DMS53 treated with DMSO at 0.1 percent for 48 hours (cell line): ENCODE measurements around the gene RYR1.
"Not testable (repeated sequence)": the region's sequence is repeated elsewhere in the genome, so short reads cannot be mapped to it uniquely, and the experiment has no call there.

ENCODE experiments used
- DNase-seq: peaks from one replicate; lab custom pipeline; 2025; ENCODE audit not compliant: unreplicated experiment; lab: John Stamatoyannopoulos, UW

RYR1 gene

DNA sequence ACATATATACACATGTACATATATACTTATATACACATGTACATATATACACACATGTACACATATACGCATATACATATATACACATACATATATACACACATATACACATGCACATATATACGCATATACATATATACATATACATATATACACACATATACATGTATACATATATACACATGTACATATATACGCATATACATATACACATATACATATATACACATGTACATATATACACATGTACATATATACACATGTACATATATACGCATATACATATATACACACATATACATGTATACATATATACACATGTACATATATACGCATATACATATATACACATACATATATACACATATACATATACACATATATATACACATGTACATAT is 169.4 kb downstream of the RYR1 start:
- not testable (repeated sequence) for DNase-seq

- no peak for DNase-seq
Observed at GRCh38 chr19:38606131-38606530, 172.6 kb downstream of the RYR1 start.

DNA sequence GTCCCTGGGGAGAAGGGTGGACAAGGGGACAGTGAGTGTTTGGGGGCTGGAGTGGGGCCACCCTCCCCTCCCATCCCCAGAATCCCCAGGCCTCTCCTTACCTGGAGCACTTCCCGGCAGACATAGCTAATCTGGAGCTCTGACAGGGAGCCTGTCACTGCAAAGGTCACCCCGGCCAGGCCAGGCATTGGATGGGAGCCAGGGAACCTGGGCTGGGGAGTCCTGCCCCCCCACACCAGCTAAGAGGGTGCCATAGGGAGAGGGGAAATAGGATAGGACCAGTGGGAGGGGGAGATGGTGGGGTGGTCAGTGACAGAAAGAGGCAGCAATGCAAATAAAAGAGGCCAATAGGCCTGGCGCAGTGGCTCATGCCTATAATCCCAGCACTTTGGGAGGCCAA is 180.8 kb downstream of the RYR1 start:
- no peak for DNase-seq

DNA sequence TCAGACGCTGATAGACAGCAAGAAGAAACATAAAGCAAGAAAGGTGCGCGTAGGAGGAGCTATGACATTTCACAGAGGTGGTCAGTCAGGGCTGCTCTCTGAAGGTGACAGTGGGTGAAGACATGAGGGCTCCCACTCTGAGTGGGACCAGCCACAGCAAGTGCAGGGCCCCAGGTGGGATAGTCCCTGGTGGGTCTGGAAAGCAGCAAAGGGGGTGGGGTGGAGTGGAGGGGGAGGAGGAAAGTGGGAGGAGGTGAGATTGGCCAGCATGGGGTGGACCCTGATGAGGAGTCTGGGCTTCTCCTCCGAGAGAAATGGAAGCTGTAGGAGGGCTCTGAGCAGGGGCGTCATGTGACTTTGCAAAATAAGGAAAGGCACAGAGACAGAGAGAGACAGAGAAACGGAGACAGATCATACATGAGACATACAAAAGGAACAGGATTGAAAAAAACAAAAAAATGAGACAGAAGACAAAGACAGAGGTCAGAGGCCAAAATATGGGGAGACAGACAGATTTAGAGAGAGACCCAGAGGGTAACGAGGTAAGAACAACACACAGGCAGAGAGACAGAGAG is 181.6 kb downstream of the RYR1 start:
- DNase-seq = no peak

DNA sequence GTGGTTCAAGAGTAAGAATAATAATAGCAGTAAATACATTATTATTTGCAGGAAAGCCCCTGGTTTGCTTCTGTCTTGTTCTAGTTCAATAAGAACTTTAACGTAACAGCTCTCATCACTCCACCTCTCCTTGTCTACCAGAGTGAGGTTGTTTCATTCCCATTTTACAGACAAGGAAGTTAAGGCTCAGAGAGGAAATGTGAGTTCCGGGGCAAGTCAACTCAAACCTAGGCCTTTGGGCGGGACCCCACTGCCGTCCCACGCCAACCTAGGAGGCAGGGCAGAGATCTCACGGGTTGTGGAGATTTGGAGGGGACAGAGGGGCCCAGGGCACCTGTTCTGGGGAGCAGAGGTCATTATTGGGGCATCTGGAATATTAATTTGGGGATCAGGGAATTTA is 182.8 kb downstream of the RYR1 start:
- no peak for DNase-seq

- no peak for DNase-seq
Observed at GRCh38 chr19:38617283-38617763, 183.8 kb downstream of the RYR1 start.

DNA sequence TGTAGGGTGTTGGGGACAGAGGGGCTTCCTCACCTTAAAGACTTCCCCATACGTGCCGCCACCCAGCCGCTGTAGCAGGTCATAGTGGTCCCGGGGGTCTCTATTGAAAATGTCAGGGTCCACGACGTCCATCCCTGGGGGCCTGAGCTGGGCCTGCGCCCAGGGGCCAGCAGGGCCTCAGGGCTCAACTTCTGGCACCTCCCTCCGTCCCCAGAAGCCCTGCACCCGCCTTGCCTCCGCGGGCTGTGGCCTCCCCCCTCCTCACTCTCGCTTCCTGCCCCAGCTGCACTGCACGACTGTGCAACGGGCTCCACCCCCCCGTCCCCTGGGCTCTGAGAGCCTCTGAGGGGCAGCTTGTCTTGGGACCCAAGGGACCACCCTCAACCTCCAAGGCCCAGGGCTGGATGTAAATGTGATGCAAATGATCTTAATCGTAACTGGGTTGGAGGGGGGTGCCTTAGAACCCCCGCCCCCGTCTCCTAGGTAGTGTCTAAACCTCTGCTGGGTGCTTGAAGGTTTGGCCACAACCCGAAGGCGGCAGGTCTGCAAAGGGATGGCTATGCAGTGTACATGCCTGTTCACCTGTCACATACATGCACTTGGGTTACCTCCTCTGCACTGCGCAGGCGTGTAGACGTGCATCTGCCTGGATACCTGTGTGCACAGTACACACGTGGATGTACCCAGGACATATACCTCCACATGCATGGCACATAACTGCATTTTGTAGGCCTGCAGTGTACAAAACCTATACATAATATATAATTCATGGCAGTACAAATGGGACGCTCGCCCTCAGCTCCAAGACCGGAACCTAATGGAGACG is 184.5 kb downstream of the RYR1 start, which contains the start of gene MAP4K1:
Gene MAP4K1 (minus strand): TSS at position 190 of the 826 bp plus-strand sequence. CDS start 58 bp downstream, at position 132.
- DNase-seq = peak; percentile 73

- DNase-seq = peak; percentile 99
Observed at GRCh38 chr19:38618590-38619360, 185.3 kb downstream of the RYR1 start, which contains the start of gene EIF3K. Gene EIF3K, plus strand, starts transcription at chr19:38619188. Its CDS starts 81 bp downstream, at chr19:38619269.

GRCh38 chr19:38619361-38620174 is 186.1 kb downstream of the RYR1 start:
- DNase-seq = no peak

DNA sequence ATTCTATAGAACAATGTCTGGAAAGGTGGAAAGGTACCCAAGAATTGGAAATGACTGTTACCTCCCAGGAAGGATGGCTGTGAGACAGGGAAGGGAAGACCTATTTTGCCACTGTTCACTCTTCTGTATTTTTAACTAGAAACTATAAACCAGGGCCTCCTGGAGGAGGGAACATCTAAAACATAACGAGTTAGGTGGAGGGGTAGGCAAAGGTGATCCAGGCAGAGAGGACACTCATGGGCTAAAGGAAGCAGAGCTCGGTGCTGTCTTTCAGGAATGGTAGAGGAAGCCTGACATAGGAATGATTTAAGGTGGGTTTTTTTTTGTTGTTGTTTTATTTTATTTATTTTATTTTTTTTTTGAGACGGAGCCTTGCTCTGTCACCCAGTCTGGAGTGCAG is 191.3 kb downstream of the RYR1 start:
- no peak for DNase-seq

GRCh38 chr19:38626401-38626800 is 192.9 kb downstream of the RYR1 start:
- no peak for DNase-seq

DNA sequence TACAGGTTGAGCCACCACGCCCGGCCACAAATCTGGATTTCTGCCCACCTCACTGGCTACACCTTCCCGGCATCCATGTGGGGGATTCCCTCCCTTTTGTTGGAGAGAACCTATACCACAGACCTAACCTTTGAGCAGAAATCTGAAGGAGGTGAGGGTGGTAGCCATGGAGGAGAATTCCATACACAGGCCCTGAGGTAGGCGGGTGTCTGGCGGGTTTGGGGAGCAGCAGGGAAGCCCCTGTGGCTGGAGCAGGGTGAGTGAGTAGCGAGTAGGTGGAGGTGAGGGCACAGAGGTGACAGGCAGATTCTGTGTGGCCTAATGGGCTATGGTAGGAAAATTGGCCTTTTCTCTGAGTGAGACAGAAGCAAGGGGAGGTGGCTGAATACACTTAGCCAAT is 196.1 kb downstream of the RYR1 start:
- DNase-seq = no peak

GRCh38 chr19:38631301-38631700 is 197.8 kb downstream of the RYR1 start:
- not testable (repeated sequence) for DNase-seq

- DNase-seq = not testable (repeated sequence)
Observed at GRCh38 chr19:38631811-38632475, 198.5 kb downstream of the RYR1 start.

GRCh38 chr19:38632476-38633213 is 199.2 kb downstream of the RYR1 start:
- DNase-seq = no peak

DNA sequence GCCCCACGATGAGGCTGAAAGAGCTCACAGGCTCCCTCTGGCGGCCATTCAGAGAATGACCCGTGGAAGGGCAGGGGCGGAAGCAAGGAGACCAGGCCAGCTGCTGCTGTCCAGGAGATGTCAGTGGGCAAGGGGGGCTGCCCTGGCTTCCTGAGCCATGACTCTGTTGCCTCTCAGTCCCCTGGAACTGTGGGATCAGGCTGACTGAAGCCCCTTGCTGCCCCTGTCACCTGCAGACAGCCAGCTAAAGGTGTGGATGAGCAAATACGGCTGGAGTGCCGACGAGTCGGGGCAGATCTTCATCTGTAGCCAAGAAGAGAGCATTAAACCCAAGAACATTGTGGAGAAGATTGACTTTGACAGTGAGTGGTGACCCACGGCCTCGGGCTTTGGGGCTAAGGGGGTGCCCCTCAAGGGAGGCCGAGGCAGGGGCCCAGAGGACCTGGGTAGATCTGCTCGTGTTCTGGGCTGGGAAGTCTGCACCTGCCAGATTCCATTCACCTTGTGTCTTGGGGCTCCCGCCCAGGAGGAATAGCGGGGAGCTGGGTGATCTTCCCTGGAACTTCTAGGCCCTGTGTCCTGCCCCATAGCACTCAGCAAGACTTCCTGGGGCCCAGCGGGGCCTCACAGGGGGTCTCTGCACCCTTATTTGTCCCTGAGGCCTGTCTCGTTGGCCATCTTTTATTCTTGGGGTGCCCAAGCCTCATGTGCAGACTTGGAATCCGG is 201.4 kb downstream of the RYR1 start:
- DNase-seq = peak; percentile 52

GRCh38 chr19:38635483-38636399 is 202.2 kb downstream of the RYR1 start:
- no peak for DNase-seq
